Stimulated activated naive CD4-positive, alpha-beta T cell treated with Interleukin-2 at 50 U/mL for 16 hours (primary cell): ENCODE data around the gene INPP4B.

Experiments
- DNase-seq: peaks from one replicate; lab custom pipeline; 2025; lab: John Stamatoyannopoulos, UW

INPP4B gene

DNA sequence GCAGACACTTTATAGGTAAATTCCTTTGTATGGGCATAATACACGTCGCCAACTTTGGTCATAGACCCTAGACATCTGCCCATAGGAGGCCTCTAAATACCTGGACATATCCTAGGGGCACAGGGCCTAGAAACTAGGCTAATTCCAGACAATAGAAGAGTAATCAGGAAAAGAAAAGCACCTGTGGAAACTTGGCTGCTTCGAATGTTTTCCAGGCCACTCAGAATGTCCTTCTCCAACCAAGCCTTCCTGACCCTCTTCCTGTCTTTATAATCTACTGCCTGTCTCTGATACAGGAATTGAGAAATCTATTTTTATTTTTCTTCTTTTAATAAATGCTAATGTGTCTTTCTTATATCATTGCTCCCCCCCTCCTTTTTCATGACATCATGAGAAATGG lies 716.6 kb downstream of the INPP4B start:
- no peak for DNase-seq

DNA sequence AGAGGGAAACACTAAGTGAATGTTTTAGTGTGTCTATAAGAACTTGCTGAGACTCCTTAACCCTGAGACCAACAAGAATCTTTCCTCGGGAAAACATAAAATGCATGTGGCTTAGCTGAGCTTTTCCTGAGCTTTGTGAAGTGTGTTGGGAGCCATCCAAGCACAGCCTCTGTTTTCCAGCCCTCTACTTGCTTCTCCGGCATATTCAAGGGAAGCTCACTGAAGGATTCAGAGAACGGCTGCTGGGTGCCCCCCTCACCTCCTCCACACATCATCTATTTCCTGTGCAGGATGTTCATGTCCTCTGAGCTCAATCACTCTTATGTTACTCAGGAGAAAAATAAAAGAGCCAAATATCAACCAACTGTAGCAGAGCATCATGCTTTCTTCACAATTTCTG lies 717.6 kb downstream of the INPP4B start:
- DNase-seq = no peak

GRCh38 chr4:142126890-142127497 lies 719.1 kb downstream of the INPP4B start:
- DNase-seq = peak; percentile 14

DNA sequence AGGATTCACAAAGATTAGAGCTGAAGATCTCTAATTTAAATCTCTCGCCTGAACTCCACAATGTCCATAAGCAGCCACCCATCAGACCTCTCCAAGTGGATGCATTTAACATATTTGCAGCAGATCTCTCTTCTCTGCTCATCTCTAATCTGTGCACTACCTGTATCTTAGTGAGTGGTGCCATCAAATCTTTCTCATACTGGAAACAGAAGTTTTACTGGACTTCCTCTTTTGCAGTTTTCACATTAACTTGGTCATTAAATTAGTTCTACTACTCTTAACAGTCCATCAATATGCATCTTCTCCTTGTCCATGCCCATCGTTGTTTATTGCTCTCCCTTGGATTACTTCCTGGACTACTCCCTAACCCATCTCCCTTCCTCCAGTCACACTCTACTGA lies 721.2 kb downstream of the INPP4B start:
- DNase-seq = no peak

DNA sequence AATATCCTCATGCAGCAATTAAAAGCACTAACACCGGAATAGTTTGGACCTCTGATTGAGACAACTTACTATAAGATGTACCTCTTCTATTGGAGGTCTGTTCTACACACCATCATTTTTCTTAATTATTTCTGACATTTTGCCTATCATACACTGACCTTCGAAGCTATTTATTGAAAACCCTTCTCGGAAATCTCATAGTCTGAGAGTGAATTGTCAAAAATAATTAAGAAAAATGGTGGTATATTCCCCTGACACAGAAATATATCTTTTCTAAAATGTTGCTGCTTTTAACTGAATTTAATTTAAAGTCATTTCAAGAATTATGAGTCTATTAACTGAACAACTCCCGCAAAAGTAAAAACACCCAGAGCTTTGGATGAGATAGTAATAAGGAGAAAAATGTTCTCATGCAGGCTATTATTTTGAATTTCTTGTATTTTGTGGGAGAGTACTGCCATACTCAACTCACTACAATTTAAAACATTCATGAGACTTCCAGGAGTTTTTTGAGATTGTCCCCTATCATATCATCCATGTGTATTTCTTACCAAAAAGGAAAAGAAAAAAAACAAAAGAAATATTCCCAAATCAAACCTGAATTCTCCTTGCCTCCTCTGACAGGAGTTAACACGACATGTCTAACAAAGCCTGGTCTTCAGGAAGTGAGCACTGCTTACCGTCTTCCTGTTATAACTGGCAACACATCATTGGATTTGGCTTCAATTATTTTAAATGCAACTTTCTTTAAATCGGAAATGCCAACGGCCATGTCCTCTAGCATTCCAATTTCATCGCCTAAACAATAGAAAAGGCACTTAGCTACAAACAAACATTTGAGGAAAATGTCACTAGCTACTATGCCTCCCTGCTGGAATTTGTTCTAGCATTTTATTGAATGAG lies 724.4 kb downstream of the INPP4B start:
- DNase-seq = no peak

DNA sequence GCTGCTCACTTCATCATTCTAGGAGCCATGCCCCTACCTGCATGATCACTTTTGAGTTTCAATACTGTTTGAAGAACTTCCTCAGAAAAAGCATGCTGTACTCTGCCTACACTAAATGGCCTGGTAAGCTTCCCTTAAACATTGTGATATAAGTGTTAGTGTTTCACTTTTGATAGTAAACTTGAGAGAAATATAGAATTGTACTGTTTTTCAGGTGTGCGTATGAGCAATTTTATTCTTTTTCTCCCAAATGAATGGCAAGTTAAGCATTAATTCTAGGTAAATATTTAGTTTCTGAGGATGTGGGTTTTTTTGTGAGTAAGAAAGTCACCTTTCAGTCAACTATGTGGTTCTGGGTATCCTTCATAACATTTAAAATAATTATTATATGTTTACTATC lies 725.2 kb downstream of the INPP4B start:
- DNase-seq = no peak

- no peak for DNase-seq
Measured at GRCh38 chr4:142112451-142112850, 733.6 kb downstream of the INPP4B start.

GRCh38 chr4:142110136-142110535 lies 736.0 kb downstream of the INPP4B start:
- DNase-seq = no peak

DNA sequence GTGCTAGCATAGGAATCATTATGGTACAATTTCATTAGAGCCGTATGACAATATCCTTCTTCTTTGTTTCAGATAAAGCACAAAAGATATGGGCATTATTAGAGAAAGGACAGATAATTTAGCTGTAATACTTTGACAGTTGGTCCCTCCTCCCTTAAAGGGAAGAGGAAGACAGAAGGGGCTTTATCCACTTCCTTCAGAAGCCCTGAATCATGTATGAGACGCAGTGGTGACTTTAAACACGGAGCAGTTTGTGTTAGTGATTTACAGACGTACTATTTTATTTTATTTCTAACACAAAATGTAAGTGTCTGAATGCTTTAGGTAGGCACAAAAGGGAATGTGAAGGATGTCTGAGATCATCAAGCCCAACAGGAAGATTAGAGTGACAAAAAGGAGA lies 742.1 kb downstream of the INPP4B start:
- DNase-seq = no peak

DNA sequence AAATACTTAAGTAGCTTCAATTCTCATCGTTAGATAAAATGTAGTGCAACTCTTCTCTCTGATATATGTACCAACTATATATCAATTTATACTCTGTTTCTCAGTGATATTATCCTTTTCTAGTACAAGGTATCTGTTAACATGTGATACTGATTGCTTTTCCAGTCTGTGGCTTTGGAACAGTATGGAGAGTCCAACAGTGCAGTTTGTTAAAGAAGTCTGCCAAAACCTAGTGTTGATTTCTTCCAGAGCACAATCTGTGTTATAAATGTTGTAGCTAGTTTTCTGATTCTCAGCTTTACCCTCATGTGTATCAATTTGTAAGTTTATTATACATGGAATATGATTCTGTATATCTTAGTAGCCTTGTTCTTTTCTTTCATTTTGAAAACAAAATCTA lies 744.7 kb downstream of the INPP4B start:
- DNase-seq = no peak

GRCh38 chr4:142100941-142101340 lies 745.2 kb downstream of the INPP4B start:
- DNase-seq = no peak

DNA sequence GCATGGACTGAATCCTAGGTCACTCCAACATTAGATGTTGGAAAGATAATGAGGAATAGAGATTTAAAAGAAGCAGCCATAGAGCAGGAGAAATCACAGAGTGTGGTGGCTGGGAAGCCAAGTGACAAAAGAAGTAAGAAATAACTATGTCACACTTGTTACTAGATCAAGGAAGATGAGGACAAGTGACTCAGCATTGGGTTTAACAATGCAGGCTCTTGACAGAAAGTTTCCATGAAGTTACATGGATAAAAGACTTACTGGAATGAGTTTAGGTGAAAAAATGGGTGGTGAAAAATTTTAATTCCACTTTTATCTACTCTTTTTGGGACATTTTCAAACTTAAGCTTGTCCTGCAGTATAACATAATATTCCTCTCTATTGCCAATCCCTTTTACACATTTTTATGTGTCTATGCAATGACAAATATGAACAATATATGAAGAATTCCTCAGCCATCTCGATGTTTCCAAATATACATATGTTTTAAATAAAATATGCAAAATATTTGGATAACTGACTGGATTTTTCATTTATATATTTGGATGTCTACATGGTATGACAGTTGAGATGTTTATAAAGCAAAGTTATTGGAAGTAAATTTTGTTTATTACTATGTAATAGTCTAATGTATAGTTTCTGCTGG lies 747.1 kb downstream of the INPP4B start:
- no peak for DNase-seq

DNA sequence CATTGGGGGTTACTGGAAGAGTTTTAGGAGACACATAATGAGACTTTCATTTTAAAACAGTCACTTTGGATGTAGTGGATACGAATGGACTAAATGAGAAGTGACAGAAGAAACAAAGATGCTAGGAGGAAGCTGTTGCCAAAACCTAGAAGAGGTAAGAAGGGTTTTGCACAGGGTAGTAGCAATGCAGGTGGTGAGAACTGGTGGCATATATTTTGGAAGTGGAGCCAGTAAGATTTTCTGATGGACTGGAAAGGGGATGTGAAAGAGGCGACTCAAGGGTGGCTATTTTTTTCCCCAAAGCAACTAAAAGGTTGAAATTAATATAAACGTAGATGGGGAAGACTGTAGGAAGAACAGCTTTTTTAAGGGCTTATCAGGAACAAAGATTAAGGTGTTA lies 747.7 kb downstream of the INPP4B start:
- no peak for DNase-seq

DNA sequence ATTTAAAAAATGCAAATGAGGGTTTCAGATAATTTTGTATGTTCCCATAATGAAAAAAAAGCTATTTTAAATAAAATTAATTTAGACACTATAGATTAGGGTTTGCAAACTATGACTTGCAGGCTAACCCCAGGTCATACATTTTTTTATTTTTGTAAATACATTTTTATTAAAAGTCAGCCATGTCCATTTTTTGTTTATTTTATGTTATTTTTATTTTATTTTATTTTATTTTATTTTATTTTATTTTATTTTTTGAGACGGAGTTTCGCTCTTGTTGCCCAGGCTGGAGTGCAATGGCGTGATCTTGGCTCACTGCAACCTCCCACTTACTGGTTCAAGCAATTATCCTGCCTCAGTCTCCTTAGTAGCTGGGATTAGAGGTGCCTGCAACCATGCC lies 749.1 kb downstream of the INPP4B start:
- no peak for DNase-seq

DNA sequence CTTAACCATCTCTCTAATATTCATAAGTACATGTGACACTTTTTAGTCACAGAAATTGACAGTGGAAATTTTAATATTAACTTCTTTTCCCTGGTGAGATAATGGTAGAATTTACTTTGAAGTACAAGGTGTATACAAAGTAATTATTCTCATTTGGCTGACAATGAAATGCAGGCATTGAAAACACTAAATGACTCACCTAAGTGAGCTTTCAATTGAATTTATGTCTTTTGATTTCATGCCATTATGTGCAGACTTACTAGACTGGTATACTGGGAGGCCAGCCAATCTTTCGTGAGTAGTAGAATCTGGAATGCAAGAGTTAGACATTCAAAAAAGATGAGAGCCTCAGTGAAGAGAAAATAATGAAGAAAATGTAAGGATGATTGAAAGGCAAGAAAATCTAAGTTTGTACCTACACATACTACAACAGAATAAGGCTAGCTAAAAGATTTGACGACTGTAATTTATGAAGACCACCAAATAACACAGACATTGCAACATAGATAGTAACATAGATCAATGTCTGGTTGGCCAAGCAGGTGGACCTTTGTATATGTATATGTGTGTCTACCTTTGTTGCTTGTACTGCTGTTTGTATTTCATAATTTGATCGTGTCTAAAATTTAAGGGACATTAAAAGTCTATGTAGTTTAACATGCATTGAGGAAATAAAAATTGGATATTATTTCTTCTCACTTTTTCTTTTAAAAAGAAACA lies 750.1 kb downstream of the INPP4B start:
- no peak for DNase-seq

GRCh38 chr4:142092941-142093340 lies 753.2 kb downstream of the INPP4B start:
- no peak for DNase-seq

DNA sequence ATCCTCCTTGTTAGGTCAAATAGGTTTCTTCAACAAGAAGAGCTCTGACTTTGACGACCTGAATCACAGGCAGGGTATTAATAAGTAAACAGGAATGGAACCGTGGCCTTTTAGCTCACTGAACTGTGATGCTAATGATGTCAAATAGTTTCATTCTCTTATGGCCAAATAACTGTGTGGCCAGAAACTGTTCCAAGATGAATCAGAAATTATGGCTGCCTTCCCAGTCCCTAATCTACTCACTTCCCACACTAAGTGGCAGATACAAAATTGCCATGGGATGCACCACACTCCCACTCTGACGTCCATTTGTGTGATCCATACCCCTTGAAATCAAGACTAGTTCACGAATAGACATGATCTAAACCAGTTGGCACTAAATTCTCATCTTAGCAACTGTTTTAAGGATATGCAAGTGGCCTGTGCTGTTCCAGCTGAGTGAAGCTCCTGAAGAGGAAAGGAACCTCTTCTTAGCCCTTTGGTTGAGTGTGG lies 754.4 kb downstream of the INPP4B start:
- no peak for DNase-seq

DNA sequence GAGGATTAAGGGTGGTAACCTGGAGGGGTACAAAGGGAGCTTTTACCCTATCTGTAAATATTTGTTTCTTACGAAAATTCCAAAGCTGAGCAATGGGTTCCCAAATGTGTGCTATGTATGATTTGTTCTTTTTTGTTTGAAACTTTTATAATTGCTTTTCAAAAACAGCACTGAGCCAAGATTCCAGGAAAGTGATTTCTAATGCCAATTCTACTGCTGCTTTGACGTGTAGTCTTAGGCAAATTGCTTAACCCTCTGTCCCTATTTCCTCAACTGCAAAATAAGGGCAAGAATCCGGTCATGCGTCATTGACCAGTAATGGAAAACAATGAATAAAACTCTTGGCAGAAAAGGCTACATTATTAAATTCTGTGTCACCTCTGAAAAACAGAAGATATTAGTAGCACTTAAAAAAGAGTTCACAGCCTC lies 755.0 kb downstream of the INPP4B start:
- no peak for DNase-seq

- DNase-seq = no peak
Measured at GRCh38 chr4:142088906-142089305, 757.2 kb downstream of the INPP4B start.

GRCh38 chr4:142085513-142086292 lies 760.4 kb downstream of the INPP4B start:
- DNase-seq = no peak

- no peak for DNase-seq
Measured at GRCh38 chr4:142083264-142083663, 762.8 kb downstream of the INPP4B start.
